H1 (cell line): ENCODE results near the gene TAF5. TPM values are rescaled to one million over a fixed set of nuclear protein-coding genes. Genes with fewer than 3 reads are reported as not detected.
A peak's percentile ranks its signal among the peaks of the same experiment; 100 is the strongest.
"Not testable (repeated sequence)": the region's sequence is repeated elsewhere in the genome, so short reads cannot be mapped to it uniquely, and the experiment has no call there.

Experiments
- CTCF ChIA-PET: fragments of 300-600 bp; sonication (Branson Sonifier 250); formaldehyde crosslinking; loops from one replicate; lab custom pipeline; 2021; ENCODE audit not compliant: partially characterized antibody; lab: Charles Lee
- POLR2A ChIA-PET: fragments of 300-600 bp; sonication (Branson Sonifier 250); formaldehyde crosslinking; loops from one replicate; lab custom pipeline; 2021; ENCODE audit warnings: inconsistent platforms; ENCODE audit not compliant: partially characterized antibody; lab: Charles Lee
- DNase-seq, 2 experiments: peaks; one replicate each; pipeline versions ENCODE4 v3.0.0 to v3.0.0-alpha.2; 2010 to 2022; ENCODE audit warnings: low spot score in 2 of 2, low read depth in 1 of 2, mixed read lengths in 1 of 2
- FAIRE-seq: peaks from 2 replicates; lab custom pipeline; 2011; peaks lifted over from hg19 to GRCh38; lab: Jason Lieb, UNC
- H2AFZ ChIP-seq: 2 replicates; pipeline ENCODE4 v1.8.1; 2012; ENCODE audit warnings: low read length, inconsistent platforms
- H2AK5ac ChIP-seq: 2 replicates; pipeline ENCODE4 v1.6.1; 2013; ENCODE audit warnings: low read depth, low read length
- H2BK120ac ChIP-seq: replicated peaks from 2 replicates; pipeline ENCODE3; 2013; ENCODE audit warnings: low read depth, low read length, inconsistent platforms
- H2BK12ac ChIP-seq: 2 replicates; pipeline ENCODE4 v1.6.1; 2013; ENCODE audit warnings: low read depth, low read length
- H2BK15ac ChIP-seq: 2 replicates; pipeline ENCODE4 v1.6.1; 2013; ENCODE audit warnings: low read length
- H2BK20ac ChIP-seq: 2 replicates; pipeline ENCODE4 v1.6.1; 2013; ENCODE audit warnings: low read length
- H2BK5ac ChIP-seq: 2 replicates; pipeline ENCODE4 v1.6.1; 2013; ENCODE audit warnings: low read depth, low read length
- H3K14ac ChIP-seq: 2 replicates; pipeline ENCODE4 v1.6.1; 2013; ENCODE audit warnings: inconsistent platforms; ENCODE audit not compliant: insufficient read length
- H3K18ac ChIP-seq: 2 replicates; pipeline ENCODE4 v1.6.1; 2013; ENCODE audit warnings: low read length; ENCODE audit errors: extremely low read depth
- H3K23ac ChIP-seq: 2 replicates; pipeline ENCODE4 v1.6.1; 2013; ENCODE audit warnings: inconsistent platforms; ENCODE audit not compliant: insufficient read length
- H3K23me2 ChIP-seq: 2 replicates; pipeline ENCODE4 v1.6.1; 2013; ENCODE audit warnings: low read depth, low read length
- H3K27ac ChIP-seq: 2 replicates; pipeline ENCODE4 v1.6.1; 2011; ENCODE audit warnings: low read depth, low read length, inconsistent platforms
- H3K27me3 ChIP-seq, 4 experiments: replicated peaks in 1 of 4; 1 replicate in 1 of 4; 2 replicates in 3 of 4; pipeline versions ENCODE4 v1.6.1 to v1.8.1; 2011 to 2013; ENCODE audit warnings: low read length in 3 of 4, mild to moderate bottlenecking in 3 of 4, inconsistent platforms in 2 of 4, mixed read lengths in 2 of 4, moderate library complexity in 1 of 4; ENCODE audit not compliant: control insufficient read depth in 3 of 4, insufficient read depth in 3 of 4; ENCODE audit errors: extremely low read depth in 1 of 4
- H3K36me3 ChIP-seq, 4 experiments: 2 replicates each; pipeline versions ENCODE4 v1.6.1 to v1.8.1; 2011 to 2013; ENCODE audit warnings: mild to moderate bottlenecking in 4 of 4, low read length in 3 of 4, moderate library complexity in 2 of 4, control low read depth in 1 of 4, inconsistent platforms in 1 of 4; ENCODE audit not compliant: insufficient read depth in 4 of 4, control insufficient read depth in 2 of 4
- H3K4ac ChIP-seq: replicated peaks from 2 replicates; pipeline ENCODE3; 2013; ENCODE audit warnings: low read length, low read depth, mixed read lengths, inconsistent platforms; ENCODE audit not compliant: insufficient read length
- H3K4me1 ChIP-seq, 4 experiments: replicated peaks in 1 of 4; 1 replicate in 1 of 4; 2 replicates in 3 of 4; pipeline versions ENCODE4 v1.6.1 to v1.8.1; 2011 to 2013; ENCODE audit warnings: low read length in 3 of 4, inconsistent platforms in 2 of 4, mixed read lengths in 1 of 4; ENCODE audit not compliant: insufficient read depth in 4 of 4, control insufficient read depth in 3 of 4
- H3K4me2 ChIP-seq, 2 experiments: 2 replicates each; pipeline versions ENCODE4 v1.6.1 to v1.8.1; 2011 to 2013; ENCODE audit warnings: low read depth in 2 of 2, low read length in 2 of 2, control low read depth in 1 of 2, inconsistent platforms in 1 of 2, mild to moderate bottlenecking in 1 of 2; ENCODE audit not compliant: insufficient read depth in 1 of 2
- H3K4me3 ChIP-seq, 4 experiments: fragments of 200-600, 300-600 bp in 1 of 4; sonication (generic), shearing (Covaris generic), sonication (Bioruptor Twin) in 1 of 4; 2 replicates each; pipeline versions ENCODE4 v1.5.1 to v1.8.1; 2011 to 2016; ENCODE audit warnings: low read length in 4 of 4, low read depth in 3 of 4, control low read depth in 2 of 4, inconsistent platforms in 2 of 4, mild to moderate bottlenecking in 2 of 4, mixed read lengths in 1 of 4, moderate library complexity in 1 of 4; ENCODE audit not compliant: insufficient read depth in 2 of 4; ENCODE audit errors: extremely low read depth in 1 of 4
- H3K56ac ChIP-seq: replicated peaks from 2 replicates; pipeline ENCODE3; 2013; ENCODE audit warnings: low read depth, mild to moderate bottlenecking, mixed read lengths, low read length, inconsistent platforms; ENCODE audit not compliant: insufficient read length
- H3K79me1 ChIP-seq: 2 replicates; pipeline ENCODE4 v1.6.1; 2013; ENCODE audit warnings: low read depth, low read length, control low read depth
- H3K79me2 ChIP-seq, 2 experiments: 2 replicates each; pipeline versions ENCODE4 v1.6.1 to v1.8.1; 2012 to 2013; ENCODE audit warnings: low read length in 2 of 2, mild to moderate bottlenecking in 2 of 2, inconsistent platforms in 1 of 2; ENCODE audit not compliant: insufficient read depth in 2 of 2, control insufficient read depth in 1 of 2
- H3K9ac ChIP-seq, 4 experiments: replicated peaks in 1 of 4; 1 replicate in 1 of 4; 2 replicates in 3 of 4; pipeline versions ENCODE4 v1.6.1 to v1.8.1; 2011 to 2013; ENCODE audit warnings: low read depth in 3 of 4, low read length in 3 of 4, control low read depth in 2 of 4, mild to moderate bottlenecking in 2 of 4, moderate library complexity in 2 of 4, inconsistent platforms in 1 of 4; ENCODE audit errors: extremely low read depth in 1 of 4
- H3K9me3 ChIP-seq, 2 experiments: 2 replicates each; pipeline versions ENCODE4 v1.6.1 to v1.8.1; 2012 to 2013; ENCODE audit warnings: mild to moderate bottlenecking in 2 of 2, moderate library complexity in 2 of 2, control low read depth in 1 of 2, inconsistent platforms in 1 of 2, low read depth in 1 of 2, low read length in 1 of 2, mixed read lengths in 1 of 2; ENCODE audit not compliant: insufficient read depth in 2 of 2
- H4K20me1 ChIP-seq, 2 experiments: replicated peaks in 1 of 2; 2 replicates each; pipeline versions ENCODE3 to v1.8.1; 2011 to 2013; ENCODE audit warnings: inconsistent platforms in 2 of 2, low read length in 2 of 2, mild to moderate bottlenecking in 1 of 2; ENCODE audit not compliant: insufficient read depth in 2 of 2, control insufficient read depth in 1 of 2
- H4K5ac ChIP-seq: 2 replicates; pipeline ENCODE4 v1.6.1; 2013; ENCODE audit warnings: low read length, low read depth, mixed read lengths, inconsistent platforms; ENCODE audit not compliant: insufficient read length
- H4K8ac ChIP-seq: 2 replicates; pipeline ENCODE4 v1.8.0; 2013; ENCODE audit warnings: mild to moderate bottlenecking, moderate library complexity, low read length, inconsistent platforms; ENCODE audit not compliant: insufficient read depth; ENCODE audit errors: extremely low read depth
- H4K91ac ChIP-seq: replicated peaks from 2 replicates; pipeline ENCODE3; 2013; ENCODE audit warnings: low read length, mixed read lengths, inconsistent platforms; ENCODE audit not compliant: insufficient read length
- WGBS, 2 experiments: shearing (Covaris generic) in 1 of 2; methylation state at CpG; one replicate each; pipeline versions ENCODE4 v1.1.6 to v1.1.7; 2013 to 2015; ENCODE audit warnings: low lambda C conversion rate in 2 of 2, mixed read lengths in 2 of 2, inconsistent platforms in 1 of 2, low coverage in 1 of 2, missing lambda C conversion rate in 1 of 2; ENCODE audit not compliant: insufficient replicate concordance in 2 of 2, insufficient coverage in 1 of 2, insufficient read length in 1 of 2; ENCODE audit errors: extremely low coverage in 1 of 2, missing lambda C conversion rate in 1 of 2; 5-methylcytosine and 5-hydroxymethylcytosine counted together
- polyA plus RNA-seq, 7 experiments: library from polyadenylated mRNA; depleted of rRNA in 3 of 7; stranded (reverse) in 5 of 7; unstranded in 2 of 7; fragments of >200 nt in 5 of 7; fragments of 200-250 nt in 2 of 7; gene quantifications; 1 replicate in 5 of 7; 2 replicates in 1 of 7; 4 replicates in 1 of 7; pipeline versions ENCODE4 v1.2.1 to v1.2.3, GENCODE V29; 2011 to 2013; ENCODE audit warnings: missing spikeins in 2 of 7, mixed read lengths in 2 of 7
- total RNA-seq: library from RNA; stranded (reverse); fragmentation: NEBNext Ultra II Directional; extraction: Animal tissue kit (Norgen Biotek cat#: 25700); gene quantifications from 2 replicates; pipeline ENCODE4 v1.2.1, GENCODE V29; 2021

Gene TAF5
- total and polyA plus RNA-seq, 2 of the 8 experiments (the other 6 are each of a cell fraction or from before 2014, with no cell fraction given): 5.8 to 15.6 TPM

GRCh38 chr10:103360791-103361190 lies 7.0 kb upstream of the TAF5 start:
- H4K91ac ChIP-seq, H2BK15ac ChIP-seq, H4K5ac ChIP-seq, H3K56ac ChIP-seq, H3K4me2 ChIP-seq, H2AFZ ChIP-seq, DNase-seq, FAIRE-seq, H3K23me2 ChIP-seq, H4K8ac ChIP-seq, H3K27ac ChIP-seq, H2AK5ac ChIP-seq, H4K20me1 ChIP-seq, H2BK5ac ChIP-seq, H3K14ac ChIP-seq, H3K23ac ChIP-seq, H3K36me3 ChIP-seq, H3K27me3 ChIP-seq, H3K4me1 ChIP-seq, H2BK12ac ChIP-seq, CTCF ChIA-PET, H3K18ac ChIP-seq, H3K9ac ChIP-seq, H3K9me3 ChIP-seq, H3K79me2 ChIP-seq, H3K4me3 ChIP-seq, H3K79me1 ChIP-seq, H2BK120ac ChIP-seq, H3K4ac ChIP-seq: not testable (repeated sequence)
- WGBS, 2 experiments: 93% methylated on average over 9 of the region's 9 CpGs; no CpG with 5 or more reads in 1 of the 2 experiments
- POLR2A ChIA-PET: interaction anchor here (0.6 kb wide), 1 partner anchor 487 kb away, joined by 3 read pairs; no protein-coding TSS in a partner anchor
- H2BK20ac ChIP-seq: 0 out of 2 replicates have a peak overlapping the region, but pooled peaks have one; percentile 48
